GF-D8 (cell line): Measurements from ENCODE around the gene NOL3.
A peak's percentile ranks its signal among the peaks of the same experiment; 100 is the strongest.

Experiments used
- DNase-seq: peaks from one replicate; lab custom pipeline; 2025; lab: John Stamatoyannopoulos, UW

NOL3 gene

DNA sequence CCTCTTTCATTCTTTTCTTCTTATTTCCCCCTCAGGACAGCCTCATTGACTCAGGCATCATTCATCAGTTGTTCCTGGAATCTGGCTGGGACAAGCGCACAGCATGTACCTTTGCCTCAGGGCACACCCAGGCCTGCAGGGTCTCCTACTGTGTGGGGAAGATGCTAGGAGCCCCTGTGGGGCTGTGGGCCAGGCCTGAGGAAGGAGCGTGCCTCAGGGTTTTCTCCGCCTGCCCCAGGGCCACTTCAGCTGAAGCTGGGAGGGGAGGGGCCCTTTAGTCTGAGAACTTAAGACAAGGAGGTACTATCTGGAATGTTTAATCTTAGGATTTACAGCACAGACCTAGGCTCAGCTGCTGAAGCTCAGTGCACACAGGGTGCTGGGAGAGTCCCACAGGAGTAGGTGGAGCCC is 36.5 kb downstream of the NOL3 start:
- DNase-seq, result no peak

DNA sequence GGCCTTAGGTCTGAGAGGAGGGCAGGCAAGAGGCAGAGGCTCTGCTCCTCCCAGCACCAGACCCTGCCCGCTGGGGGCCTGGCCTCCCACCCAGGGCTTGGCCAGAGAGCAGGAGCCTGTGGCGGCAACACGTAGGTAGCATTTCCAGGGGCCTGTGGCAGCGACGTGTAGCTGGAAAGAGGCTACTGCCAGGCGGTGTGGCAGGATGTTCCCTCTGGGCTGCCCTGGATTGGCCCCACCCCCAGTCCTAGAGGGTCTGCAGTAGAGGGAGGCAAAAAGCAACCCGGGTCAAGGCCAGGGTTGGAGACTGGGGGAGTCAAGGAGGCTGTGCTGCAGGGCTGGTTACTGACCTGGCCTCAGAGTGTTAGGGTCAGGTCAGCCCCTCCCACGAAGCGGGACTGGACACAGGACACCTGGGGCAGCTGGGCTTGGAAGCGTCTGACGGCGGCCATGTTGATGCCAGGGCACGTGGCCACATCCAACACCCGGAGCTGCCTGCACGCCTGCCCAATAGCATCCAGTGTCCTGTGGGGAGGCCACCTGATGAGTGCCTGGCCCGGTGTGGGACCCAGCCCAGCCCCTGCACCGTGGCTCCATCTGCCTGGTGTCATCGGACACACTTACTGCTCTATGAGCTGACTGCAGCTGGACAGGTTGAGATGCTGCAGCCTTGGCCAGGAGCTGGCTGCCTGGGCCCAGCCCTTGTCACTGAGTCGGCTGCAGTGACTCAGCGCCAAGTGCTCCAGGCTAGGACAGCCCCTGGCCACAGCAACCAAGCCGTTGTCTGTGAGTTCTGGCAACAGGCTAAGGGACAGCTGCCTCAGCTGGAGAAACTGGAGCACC is 37.1 kb downstream of the NOL3 start:
- DNase-seq, result no peak

DNA sequence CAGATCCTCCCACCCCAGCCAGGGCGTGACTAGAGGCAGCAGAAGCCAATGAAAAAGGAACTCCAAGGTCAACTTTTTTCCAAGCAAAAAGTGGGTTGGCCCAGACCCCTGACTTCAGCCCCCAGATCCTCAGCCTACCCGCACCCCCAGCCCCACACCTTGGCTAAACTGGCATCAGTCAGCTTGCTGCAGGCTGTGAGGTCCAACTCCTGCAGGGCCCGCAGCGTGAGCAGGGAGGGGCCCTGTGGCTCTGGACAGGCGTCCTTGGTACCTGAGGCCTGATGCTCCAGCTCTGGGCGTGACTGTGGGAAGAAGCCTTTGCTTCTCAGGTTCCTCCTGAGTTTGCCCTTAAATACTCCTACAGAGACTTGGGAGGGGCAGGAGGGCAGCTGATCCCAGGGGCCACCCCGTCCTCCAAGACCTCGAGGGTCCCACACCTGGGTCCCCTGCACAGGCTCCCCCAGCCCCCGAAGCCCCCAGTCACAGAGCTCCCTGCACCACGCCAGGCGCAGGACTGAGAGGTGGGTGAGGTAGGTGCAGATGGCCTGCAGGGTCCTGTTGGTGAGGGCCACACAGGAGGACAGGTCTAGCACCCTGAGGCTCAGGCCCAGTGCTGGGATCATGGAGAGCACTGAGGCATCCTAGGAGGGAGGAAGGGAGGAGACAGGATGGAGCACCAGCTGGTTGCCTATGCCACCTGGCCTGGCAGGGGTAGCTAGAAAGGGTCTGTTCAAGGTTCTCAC is 38.0 kb downstream of the NOL3 start:
- DNase-seq, result no peak

DNA sequence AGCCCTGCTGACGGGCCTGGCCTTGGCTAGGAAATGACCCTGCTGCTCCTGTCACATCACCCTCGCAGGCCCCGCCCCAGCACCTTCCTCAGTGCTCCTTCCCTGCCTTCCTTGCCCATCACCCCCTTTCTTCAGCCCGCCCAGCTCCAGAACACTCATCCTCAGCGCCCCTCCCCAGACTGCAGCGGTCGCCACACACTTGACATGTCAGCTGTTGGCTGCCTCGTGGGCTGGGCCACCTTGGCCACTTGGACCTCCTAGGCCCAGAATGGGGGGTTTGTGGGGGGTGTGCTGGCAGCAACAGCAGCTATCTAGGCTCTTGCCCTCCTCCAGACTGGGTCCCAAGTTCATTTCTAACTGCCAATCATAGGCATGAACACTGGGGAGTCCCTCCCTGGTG is 39.2 kb downstream of the NOL3 start:
- DNase-seq, result no peak

DNA sequence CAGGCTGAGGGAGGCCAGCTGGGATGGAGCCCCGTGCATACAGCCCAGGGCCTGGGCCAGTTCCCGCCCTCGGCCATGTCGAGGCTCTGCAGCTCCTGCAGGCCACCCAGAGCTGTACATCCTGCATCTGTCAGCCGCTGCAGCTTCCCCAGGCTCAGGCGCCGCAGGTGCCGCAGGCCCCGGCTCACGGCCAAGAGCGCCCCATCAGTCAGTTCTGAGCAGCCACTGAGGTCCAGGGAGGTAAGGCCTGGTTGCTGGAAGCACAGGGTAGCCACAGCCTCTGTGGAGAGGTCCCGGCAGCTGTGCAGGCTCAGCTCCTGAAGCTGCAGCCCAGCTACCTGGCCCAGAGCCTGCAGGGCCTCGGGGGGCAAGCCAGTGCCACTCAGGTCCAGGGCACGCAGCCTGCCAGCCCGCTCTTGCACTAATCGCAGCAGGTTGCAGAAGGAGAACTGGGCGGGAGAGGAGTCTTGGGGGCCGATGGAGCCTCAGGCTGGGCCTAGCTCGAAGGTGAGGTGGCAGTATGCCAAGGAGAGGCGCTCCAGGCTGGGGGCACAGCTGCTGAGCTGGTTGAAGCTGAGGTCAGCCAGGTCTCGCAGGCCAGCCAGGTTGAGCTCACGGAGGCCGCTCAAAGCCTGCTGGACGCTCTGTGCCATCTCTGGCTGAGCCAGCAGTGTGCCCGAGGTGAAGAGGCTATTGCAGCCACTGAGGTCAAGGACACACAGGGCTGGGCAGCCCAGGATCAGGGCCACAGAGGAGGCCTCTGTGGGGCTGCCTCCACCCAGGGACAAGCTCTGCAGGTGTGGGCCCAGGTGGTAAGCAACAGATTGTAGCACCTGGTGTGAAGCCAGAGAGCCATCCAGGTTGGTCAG is 40.0 kb downstream of the NOL3 start:
- DNase-seq, result no peak

DNA sequence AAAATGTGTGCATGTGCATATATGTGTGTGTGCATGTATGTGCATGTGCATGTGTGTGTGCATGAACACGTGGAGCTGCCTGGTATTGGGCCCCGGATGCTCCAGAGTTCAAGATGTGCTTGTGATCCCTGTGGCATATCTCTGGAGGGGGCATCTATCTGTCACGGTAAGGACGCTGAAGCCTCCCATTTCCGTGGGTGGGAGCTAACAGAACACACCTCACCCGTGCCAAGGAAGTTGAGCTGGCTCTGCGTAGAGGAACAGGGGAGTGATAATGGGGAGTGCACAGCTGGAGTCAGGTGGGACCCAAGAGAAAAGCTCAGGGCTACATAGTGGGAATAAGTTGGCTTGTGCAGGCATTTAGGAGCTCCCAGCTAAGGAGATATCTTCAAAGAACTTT is 41.3 kb downstream of the NOL3 start:
- DNase-seq, result no peak

DNA sequence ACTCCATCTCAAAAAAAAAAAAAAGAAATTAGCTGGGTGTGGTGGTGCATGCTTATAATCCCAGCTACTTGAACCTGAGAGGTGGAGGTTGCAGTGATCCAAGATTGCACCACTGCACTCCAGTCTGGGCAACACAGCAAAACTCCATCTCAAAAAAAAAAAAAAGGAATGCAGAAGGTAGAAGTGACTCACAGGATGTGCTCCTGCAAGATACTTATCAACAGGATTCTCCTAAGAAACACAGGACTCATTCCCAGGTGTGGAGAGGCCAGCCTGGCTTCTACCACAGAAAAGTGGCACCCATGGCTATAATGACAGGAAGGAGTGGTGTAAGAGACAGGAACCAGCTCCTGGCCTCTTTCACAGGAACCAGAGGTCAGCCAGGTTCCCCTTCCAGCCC is 42.4 kb downstream of the NOL3 start:
- DNase-seq, result no peak

DNA sequence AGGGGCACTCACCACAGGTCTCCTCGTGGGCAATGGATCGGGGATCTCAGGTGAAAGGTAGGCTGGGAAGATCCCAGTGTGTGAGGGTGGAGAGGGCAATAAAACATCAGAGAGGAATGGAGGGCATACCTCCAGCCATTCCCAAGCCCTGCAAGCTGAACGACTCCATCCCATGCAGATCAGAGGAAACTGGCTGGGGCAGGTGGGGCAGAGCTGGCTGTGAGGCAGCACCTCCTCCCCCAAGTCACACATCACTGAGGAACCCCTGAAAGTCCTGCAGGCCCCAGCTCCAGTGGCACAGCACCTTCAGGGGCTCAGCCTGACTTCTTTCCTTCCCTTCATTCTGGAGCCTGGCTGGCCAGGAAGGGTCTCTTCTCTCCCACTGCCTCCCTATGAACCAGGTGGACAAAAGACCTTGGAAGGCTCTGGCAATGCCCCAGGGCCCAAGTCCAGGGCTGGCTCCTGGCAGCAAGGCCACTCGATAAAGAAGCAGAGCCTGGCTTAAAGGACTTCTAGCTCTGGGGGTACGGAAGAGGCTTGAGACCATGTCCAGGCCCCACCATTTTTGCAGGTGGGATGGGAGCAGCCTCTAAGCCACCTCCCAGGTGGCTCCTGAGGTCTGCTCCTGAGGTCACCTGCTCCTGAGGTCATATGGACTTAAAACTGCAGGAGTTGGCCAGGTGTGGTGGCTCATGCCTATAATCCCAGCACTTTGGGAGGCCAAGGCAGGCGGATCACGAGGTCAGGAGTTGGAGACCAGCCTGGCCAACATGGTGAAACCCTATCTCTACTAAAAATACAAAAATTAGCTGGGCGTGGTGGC is 43.1 kb downstream of the NOL3 start:
- DNase-seq, result no peak

DNA sequence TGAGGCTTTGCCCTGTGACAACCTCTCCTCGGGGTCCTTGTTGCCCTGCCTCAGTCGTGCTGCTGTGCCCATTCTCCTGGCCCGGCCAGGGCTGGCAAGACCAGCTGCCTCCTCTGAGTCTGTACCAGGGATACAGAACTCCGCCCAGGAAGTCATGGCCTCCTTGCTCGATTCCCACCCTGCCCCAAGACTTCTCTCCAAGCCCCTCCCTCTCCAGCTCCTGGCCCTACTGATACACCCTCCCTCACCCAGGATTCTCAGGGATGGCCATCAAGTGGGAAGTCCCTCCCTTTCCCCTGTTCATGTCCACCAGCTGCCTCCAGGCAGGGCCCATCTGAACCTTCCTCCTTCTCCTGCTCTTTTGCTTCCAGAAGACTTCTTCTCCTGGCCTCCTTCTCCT is 45.4 kb downstream of the NOL3 start:
- DNase-seq, result peak; percentile 33

DNA sequence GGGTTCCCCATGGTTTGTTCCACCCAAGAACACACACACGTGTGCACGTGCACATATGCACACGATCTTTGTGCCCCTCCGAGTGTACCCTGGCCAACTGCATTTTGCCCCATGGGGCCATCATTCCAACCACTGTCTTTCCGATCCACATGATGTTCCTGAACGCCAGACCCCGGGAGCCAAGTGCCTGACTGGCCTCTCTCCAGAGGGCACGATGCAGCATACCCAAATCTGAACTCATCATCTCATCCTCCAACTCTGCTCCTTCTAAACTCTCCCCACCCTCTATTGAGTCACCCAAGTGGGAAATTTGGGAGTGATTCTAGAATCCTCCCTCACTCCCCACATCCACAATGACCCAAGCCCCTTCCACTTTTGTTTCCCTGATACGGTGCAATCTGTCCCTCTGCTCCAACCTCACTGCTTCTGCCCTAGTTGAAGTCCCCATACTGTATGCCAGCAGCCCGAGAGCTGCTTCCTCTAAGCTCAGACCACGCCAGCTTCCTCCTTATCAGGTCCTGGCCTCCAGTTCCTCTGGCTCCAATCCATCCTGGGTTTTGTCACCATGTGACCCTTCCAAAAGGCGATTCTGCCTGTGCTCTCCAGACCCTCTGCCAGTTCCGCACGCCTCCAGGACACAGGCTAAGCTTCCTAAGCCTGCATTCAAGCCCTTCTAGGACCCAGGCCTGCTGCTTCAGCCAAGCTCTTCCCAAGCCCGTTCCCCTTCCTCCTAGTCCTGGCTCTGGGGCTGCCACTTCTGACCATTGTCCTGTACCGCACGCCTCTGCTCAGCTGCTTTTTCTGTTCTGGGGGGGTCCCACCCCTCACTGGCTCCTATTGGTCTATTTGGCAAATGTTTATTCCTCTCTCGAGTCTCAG is 46.5 kb downstream of the NOL3 start:
- DNase-seq, result peak; percentile 71

DNA sequence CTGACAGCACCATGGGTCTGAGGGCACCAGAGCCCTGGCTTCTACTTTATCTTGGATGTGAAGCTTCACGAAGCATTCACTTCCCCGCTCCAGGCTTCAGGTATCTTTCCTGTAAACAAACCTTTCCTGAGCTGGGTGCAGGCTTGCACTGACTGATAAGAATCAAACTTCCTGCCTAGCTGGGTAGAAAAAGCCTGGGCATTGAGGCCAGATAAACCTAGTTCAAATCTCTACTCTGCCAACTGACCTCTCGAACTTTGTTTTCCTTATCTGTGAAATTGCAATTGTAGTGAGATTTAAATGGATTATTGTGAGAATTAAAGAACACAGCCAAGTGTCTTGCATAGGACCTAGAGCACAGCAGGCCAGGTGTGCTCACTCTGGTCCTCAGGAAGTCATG is 53.7 kb downstream of the NOL3 start:
- no peak for DNase-seq
